Skeletal muscle tissue (tissue), 4 donors: ENCODE measurements around the gene TIMELESS. TPM values are rescaled to one million over a fixed set of nuclear protein-coding genes. Genes with fewer than 3 reads are reported as not detected.
"Not testable (repeated sequence)": the region's sequence is repeated elsewhere in the genome, so short reads cannot be mapped to it uniquely, and the experiment has no call there.

Source experiments
- H3K27ac ChIP-seq: one replicate; pipeline ENCODE4 v1.7.0; 2013; ENCODE audit warnings: mild to moderate bottlenecking, low read depth, low read length, inconsistent platforms
- H3K27me3 ChIP-seq, 3 donors: one replicate each; pipeline ENCODE4 v1.7.0; 2013; ENCODE audit warnings: low read length in 3 of 3; ENCODE audit not compliant: control insufficient read depth in 3 of 3, insufficient read depth in 3 of 3
- H3K36me3 ChIP-seq, 3 donors: one replicate each; pipeline ENCODE4 v1.7.0; 2013; ENCODE audit warnings: low read length in 3 of 3; ENCODE audit not compliant: control insufficient read depth in 3 of 3, insufficient read depth in 3 of 3
- H3K4me1 ChIP-seq, 3 donors: one replicate each; pipeline ENCODE4 v1.7.0; 2013; ENCODE audit warnings: low read length in 3 of 3, mild to moderate bottlenecking in 3 of 3; ENCODE audit not compliant: control insufficient read depth in 3 of 3, insufficient read depth in 3 of 3
- H3K4me3 ChIP-seq, 3 donors: one replicate each; pipeline ENCODE4 v1.7.0; 2013; ENCODE audit warnings: low read length in 3 of 3
- H3K9ac ChIP-seq, 3 donors: one replicate each; pipeline ENCODE4 v1.7.0; 2013; ENCODE audit warnings: low read length in 3 of 3, mild to moderate bottlenecking in 3 of 3, moderate library complexity in 2 of 3, low read depth in 1 of 3
- H3K9me3 ChIP-seq, 3 donors: one replicate each; pipeline ENCODE4 v1.7.0; 2013; ENCODE audit warnings: low read length in 3 of 3; ENCODE audit not compliant: control insufficient read depth in 3 of 3
- total RNA-seq: library from RNA; depleted of rRNA; stranded (reverse); fragments of >200 nt; gene quantifications from one replicate; pipeline ENCODE4 v1.2.3, GENCODE V29; 2014
- donor health status: Osteomylitis.

The TIMELESS gene
- total RNA-seq, 1 donor from 2014 or later = 5.2 TPM

DNA sequence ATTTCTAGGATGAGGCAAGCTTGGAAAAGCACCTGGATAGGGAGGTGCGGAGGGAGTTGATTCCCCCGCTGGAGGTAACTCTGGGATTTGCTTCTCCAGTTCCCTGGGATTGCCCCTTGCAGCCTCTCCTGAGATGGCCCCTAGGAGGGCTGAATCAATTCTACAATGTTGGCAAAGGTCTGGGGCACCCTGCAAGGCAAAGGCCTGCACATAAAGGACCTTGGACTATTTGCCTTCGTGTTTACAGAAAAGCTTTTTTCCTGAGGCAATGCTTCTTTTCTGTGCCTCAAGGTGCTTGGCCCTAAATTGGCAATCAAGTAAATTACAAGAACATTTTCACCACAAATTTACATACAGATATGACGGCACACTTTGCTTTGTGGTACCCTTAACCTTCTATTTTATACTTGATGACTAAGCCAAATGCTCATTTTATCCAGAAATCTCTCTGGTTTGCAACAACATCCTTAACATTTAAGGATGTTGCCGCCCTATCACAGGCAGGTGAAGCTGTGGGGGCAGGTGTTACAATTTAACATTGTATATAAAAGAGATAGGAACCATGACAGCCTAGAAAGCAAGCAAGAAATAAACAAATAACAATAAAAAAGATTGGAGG is 40.3 kb downstream of the TIMELESS start:
- Histone ChIP-seq H3K4me1 (peaks cover 0 to 3% (median 0%) of the 10 kb centered on the region in 3 donors), H3K27me3 (no peaks in the 10 kb centered on the region), H3K4me3 (no peak overlapping the region), H3K9ac (no peak overlapping the region), H3K36me3 (no peaks in the 10 kb centered on the region), H3K9me3 (no peaks in the 10 kb centered on the region), H3K27ac (no peak overlapping the region)

DNA sequence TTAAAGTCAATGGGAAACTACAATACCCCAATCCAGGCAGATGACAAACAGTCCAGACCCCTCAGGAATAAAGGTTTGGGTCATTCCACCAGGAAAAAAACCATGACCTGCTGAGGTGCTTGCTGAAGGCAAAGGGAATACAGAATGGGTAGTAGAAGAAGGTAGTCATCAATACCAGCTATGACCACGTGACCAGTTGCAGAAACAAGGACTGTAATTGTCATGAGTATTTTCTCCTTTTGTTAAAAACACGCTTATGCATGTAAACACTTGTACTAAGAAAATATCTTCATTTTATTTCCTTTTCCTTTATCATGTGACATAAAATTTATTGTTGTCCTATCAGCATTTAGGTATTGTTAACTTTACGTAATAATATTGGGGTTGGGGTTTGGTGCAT is 45.0 kb downstream of the TIMELESS start:
- not testable (repeated sequence) for H3K4me1 ChIP-seq, H3K9me3 ChIP-seq, H3K4me3 ChIP-seq, H3K27ac ChIP-seq, H3K27me3 ChIP-seq, H3K36me3 ChIP-seq, H3K9ac ChIP-seq

DNA sequence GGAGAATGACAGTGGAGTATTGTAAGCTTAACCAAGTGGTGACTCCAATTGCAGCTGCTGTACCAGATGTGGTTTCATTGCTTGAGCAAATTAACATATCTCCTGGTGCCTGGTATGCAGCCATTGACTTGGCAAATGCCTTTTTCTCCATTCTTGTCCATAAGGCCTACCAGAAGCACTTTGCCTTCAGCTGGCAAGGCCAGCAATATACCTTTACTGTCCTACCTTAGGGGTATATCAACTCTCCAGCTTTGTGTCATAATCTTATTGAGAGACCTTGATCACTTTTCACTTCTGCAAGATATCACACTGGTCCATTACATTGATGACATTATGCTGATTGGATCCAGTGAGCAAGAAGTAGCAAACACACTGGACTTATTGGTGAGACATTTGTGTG is 47.6 kb downstream of the TIMELESS start:
- H3K36me3 ChIP-seq, H3K9ac ChIP-seq, H3K27me3 ChIP-seq, H3K27ac ChIP-seq, H3K4me1 ChIP-seq, H3K9me3 ChIP-seq, H3K4me3 ChIP-seq: not testable (repeated sequence)

DNA sequence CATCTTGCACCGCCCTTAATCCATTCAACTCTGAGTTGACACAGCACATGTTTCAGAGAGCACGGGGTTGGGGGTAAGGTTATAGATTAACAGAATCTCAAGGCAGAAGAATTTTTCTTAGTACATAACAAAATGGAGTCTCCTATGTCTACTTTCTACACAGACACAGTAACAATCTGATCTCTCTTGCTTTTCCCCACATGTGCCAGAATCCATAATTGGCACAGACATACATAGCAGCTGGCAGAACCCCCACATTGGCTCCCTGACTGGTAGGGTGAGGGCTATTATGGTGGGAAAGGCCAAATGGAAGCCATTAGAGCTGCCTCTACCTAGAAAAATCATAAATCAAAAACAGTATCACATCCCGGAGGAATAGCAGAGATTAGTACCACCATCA is 48.1 kb downstream of the TIMELESS start:
- H3K9me3 ChIP-seq, H3K4me3 ChIP-seq, H3K27ac ChIP-seq, H3K9ac ChIP-seq, H3K36me3 ChIP-seq, H3K27me3 ChIP-seq, H3K4me1 ChIP-seq: not testable (repeated sequence)

DNA sequence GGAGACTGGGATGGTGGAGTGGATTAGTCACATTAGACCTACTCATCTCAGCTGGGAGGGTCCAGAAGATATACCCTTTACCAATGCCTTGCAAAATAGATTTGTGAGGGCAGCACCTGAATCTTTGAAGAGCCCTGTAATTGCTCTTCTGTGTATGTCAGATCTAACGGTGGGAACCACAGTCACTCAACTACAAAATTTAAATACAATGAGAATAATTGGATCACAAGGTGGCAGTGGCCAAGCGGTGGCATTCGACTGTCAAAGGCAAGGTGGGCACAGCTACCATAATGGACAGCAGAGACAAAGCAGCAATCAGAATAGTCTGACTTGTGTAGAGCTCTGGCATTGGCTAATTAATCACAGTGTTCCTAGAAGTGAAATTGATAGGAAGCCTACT is 49.8 kb downstream of the TIMELESS start:
- not testable (repeated sequence) for H3K9ac ChIP-seq, H3K4me1 ChIP-seq

DNA sequence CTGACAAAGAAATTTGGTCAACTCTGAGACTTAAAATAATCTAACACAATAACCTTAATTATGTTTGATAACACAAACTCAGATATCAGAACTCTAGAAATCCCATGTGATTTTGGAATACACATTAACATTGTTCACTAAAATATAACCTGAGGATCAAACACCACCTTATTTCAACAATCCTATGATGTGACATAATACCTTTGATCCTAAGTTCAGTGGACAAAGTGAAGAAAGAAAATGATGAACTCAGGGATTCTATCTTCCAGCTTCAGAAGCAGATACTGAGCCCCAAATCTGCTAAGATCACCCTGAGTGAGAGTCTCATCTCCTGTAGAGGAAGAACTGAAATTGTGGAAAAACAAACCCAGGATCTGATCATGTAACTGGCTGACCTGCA is 50.9 kb downstream of the TIMELESS start:
- no peak overlapping the region for H3K4me3 ChIP-seq
- H3K9ac ChIP-seq = no peak overlapping the region
- peaks cover 0 to 2% (median 0%) of the 10 kb centered on the region in 3 donors for H3K9me3 ChIP-seq
- H3K36me3 ChIP-seq = no peaks in the 10 kb centered on the region
- H3K27ac ChIP-seq = no peak overlapping the region
- H3K4me1 ChIP-seq = no peaks in the 10 kb centered on the region
- H3K27me3 ChIP-seq = no peaks in the 10 kb centered on the region

More for the DNA sequence above, 49.8 kb downstream of the TIMELESS start:
- not testable (repeated sequence) for H3K27me3 ChIP-seq, H3K9me3 ChIP-seq, H3K27ac ChIP-seq, H3K4me3 ChIP-seq, H3K36me3 ChIP-seq

DNA sequence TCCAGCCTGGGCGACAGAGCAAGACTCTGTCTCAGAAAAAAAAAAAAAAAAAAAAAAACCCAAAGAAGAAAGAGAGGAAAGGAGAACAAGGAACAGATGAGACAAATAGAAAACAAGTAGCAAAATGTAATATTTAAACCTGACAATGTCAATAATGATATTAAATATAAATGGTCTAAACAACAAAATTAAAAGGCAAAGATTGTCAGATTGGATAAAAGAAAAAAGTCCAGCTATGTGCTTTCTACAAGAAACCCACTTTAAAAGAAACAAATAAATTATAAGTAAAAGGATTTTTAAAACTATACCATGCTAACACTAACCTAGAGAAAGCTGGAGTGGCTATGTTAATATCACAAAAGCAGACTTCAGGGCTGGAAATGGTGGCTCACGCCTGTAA is 56.9 kb downstream of the TIMELESS start:
- no peaks in the 10 kb centered on the region for H3K36me3 ChIP-seq
- no peak overlapping the region for H3K9ac ChIP-seq
- no peak overlapping the region for H3K27ac ChIP-seq
- no peaks in the 10 kb centered on the region for H3K9me3 ChIP-seq
- H3K4me3 ChIP-seq = no peak overlapping the region
- no peaks in the 10 kb centered on the region for H3K27me3 ChIP-seq
- no peaks in the 10 kb centered on the region for H3K4me1 ChIP-seq

DNA sequence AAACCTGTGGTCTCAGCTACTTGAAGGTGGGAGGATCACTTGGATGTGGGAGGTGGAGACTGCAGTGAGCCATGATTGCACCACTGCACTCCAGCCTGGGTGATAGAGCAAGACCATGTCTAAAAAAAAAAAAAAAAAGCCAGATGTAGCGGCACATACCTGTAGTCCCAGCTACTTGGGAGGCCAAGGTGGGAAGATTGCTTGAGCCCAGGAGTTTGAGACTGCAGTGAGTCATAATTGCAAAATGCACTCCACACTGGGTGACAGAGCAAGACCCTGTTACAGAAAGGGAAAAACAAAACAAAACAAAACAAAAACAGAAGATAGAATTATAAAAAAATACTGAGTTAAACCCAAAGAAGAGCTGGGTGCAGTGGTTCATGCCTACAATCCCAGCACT is 57.5 kb downstream of the TIMELESS start:
- H3K27me3 ChIP-seq = no peaks in the 10 kb centered on the region
- no peak overlapping the region for H3K9ac ChIP-seq
- H3K36me3 ChIP-seq = no peaks in the 10 kb centered on the region
- H3K27ac ChIP-seq = no peak overlapping the region
- no peaks in the 10 kb centered on the region for H3K9me3 ChIP-seq
- H3K4me1 ChIP-seq = no peaks in the 10 kb centered on the region
- H3K4me3 ChIP-seq = no peak overlapping the region

DNA sequence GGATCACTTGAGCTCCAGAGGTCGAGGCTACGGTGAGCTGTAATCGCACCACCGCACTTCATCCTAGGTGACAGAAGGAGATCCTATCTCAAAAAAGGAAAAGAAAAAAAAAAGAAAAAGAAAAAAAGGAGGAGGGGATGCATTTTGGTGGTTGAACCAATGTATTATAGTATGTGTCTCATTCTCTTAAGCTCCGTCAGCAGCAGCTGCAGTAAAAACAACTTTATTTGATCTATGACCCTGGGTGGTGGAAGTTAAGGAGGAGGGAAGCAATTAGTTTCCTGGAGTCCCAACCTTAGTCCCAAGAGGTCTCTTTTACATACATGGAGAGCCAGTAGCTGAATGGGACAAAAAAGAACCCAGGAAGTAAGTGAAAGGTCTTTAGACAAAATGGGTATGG is 59.8 kb downstream of the TIMELESS start:
- Histone ChIP-seq H3K36me3 (no peaks in the 10 kb centered on the region), H3K27ac (no peak overlapping the region), H3K9ac (no peak overlapping the region), H3K9me3 (no peaks in the 10 kb centered on the region), H3K27me3 (no peaks in the 10 kb centered on the region), H3K4me3 (no peak overlapping the region), H3K4me1 (no peaks in the 10 kb centered on the region)

DNA sequence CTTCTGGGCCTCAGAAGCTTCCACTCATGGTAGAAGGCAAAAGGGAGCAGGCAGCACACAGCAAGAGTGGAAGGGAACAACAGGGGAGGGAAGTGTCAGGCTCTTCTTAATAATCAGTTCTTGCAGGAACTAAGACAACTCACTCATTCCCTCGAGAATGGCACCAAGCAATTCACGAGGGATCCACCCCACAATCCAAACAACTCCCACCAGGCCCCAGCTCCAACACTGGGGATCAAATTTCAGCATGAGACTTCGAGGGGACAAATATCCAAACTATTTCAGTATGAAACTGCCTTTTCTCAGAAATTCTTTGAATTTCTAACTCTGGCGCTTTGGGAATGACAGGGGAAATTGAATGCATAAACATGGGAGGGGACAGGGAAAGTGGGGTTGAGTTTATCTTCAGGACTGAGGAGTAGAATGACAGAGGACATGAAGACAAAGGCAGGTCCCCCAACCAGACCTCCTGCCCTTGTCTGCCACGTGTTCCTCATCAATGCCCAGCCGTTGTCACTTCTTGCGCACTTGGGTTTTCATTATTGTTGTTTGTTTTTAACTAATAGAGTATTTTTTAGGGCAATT is 62.0 kb downstream of the TIMELESS start:
- Histone ChIP-seq H3K27me3 (no peaks in the 10 kb centered on the region), H3K36me3 (no peaks in the 10 kb centered on the region), H3K9me3 (no peaks in the 10 kb centered on the region), H3K4me1 (no peaks in the 10 kb centered on the region), H3K27ac (no peak overlapping the region), H3K9ac (no peak overlapping the region), H3K4me3 (no peak overlapping the region)
